HG03342 (cell line): Measurements from ENCODE around the gene PHETA1.

Experiments
- ATAC-seq: cut with Tn5 transposase; IDR thresholded peaks from one replicate; pipeline ENCODE4 v1.9.1; 2021; ENCODE audit warnings: mild to moderate bottlenecking, moderate library complexity; ENCODE audit not compliant: unreplicated experiment

PHETA1 gene

DNA sequence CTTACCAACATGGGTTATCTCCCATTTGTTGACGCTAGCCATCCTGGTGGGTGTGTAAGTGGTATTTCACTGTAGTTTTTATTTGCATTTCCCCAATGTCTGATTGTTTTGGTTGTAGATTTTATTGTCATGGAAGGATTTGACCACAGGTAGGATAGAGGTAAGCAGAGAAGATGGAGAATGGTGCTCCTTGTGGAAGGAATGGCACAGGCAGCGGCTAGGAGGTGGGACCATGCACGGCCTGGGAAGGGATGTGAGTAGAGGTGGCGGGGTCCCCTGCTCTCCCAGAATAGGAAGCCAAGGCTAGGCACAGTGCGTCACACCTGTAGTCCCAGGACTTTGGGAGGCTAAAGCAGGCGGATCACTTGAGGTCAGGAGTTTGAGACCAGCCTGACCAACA lies 41.4 kb downstream of the PHETA1 start:
- ATAC-seq = no peak

GRCh38 chr12:111322336-111323250 lies 46.3 kb downstream of the PHETA1 start:
- no peak for ATAC-seq

GRCh38 chr12:111321317-111321716 lies 47.6 kb downstream of the PHETA1 start:
- ATAC-seq = no peak

DNA sequence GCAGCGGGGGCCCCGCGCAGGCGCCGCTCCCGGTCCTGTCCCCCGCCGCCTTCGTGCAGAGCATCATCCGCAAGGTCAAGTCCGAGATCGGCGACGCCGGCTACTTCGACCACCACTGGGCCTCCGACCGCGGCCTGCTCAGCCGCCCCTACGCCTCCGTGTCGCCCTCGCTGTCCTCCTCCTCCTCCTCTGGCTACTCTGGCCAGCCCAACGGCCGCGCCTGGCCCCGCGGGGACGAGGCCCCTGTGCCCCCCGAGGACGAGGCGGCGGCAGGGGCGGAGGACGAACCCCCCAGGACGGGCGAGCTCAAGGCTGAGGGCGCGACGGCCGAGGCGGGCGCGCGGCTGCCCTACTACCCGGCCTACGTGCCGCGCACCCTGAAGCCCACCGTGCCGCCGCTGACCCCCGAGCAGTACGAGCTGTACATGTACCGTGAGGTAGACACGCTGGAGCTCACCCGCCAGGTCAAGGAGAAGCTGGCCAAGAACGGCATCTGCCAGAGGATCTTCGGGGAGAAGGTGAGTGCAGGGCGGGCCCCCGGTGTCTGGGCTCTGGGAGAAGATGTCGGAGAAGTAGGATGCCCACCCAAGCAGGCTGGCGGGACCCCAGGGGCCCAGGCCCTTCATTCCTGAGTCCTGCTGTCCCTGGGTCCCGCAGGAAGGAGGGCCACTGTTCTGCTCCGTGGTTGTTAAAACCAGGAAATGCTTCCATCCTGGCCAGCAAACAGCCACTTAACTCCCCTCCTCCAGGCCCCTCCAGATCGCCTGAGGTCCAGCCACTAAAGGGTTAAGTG lies 48.4 kb downstream of the PHETA1 start:
- ATAC-seq = no peak

DNA sequence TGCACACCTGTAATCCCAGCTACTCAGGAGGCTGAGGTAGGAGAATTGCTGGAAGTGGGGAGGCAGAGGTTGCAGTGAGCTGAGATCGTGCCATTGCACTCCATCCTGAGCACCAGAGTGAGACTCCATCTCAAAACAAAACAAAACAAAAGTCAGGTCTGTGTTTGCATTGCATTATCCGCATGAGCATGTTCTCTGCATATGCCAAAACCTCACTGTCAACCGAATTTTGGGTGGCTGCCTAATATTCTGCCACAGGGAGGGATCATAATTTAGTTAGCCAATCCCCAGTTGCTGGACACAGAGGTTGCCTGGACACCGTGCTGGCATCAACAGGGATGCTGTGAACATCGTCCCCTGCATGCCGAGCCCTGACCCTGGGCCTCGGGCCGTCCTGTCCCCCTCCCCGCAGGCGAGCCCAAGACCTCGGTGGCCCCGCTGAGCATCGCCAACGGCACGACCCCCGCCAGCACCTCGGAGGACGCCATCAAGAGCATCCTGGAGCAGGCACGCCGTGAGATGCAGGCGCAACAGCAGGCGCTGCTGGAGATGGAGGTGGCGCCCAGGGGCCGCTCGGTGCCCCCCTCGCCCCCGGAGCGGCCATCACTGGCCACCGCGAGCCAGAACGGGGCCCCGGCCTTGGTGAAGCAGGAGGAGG lies 49.2 kb downstream of the PHETA1 start:
- ATAC-seq = no peak

DNA sequence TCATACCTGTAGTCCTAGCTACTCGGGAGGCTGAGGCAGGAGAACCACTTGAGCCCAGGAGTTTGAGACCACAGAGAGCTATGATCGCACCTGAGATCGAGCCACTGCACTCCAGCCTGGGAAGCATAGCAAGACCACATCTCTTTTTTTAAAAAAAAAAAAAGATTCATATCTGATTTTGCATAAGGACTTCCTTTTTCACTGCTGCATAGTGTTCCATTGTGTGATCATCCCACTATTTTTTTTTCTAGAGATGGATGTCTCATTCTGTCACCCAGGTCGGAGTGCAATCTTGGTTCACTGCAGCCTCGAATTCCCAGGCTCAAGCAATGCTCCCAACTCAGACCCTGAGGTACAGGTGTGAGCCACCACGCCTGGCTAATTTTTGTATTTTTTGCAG lies 50.4 kb downstream of the PHETA1 start:
- ATAC-seq = no peak

DNA sequence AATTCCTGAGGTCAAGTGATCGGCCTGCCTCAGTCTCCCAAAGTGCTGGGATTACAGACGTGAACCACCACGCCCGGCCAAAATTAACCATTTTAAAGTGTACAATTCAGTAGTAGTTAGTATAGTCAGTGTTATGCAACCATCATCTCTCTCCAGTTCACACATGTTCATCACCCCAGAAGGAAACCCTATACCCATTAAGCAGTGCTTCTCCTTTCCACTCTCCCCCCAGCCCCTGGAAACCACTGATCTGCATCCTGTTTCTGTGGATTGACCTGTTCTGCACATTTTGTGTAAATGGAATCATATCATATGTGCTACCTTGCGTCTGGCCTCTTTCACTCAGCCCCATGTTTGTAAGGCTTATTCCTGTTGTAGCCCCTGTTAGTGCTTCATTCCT lies 52.2 kb downstream of the PHETA1 start:
- ATAC-seq = no peak

DNA sequence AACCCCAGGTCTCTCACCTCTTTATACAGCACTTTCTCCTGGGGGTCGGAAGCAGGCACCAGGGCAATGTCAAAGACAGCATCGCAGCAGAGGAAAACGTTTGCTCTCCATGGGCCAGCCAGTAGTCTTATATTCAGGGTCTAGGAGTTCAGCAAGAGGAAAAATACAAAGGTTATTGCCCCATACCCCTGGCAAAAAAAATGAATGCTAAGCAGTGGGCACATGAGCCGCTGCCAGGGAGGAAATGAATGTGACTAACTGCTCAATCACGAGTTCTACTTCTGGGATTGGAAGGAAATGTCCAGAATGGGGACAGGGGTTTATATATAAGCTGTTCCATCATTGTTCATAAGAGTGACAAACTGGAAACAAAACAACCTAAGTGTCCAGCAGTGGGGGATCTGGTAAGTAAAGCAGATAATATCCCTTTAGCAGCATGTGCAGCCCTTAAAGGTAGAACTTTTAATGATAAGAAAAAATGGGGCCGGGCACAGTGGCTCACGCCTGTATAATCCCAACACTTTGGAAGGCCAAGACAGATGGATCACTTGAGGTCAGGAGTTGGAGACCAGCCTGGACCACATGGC lies 53.8 kb downstream of the PHETA1 start:
- ATAC-seq = no peak

DNA sequence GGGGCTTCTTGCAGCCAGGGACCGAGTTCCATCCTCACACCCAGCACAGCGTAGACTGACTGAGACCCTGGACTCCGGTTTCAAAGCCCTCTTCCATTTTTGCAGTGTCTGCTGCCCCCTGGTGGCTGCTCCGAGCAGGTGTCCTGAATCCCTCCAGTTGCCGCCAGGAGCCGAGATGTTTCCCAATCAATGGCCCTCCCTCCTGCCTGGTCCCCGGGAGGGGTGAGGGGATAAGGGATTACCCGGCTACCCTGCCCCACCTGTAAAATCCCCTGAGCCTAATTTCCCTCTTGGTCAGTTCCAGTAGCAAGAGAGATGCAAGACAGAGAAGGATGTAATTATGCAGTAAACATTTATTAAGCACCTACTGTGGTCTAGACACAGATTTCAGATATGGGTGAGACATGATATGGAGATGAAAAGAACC lies 55.0 kb downstream of the PHETA1 start:
- ATAC-seq = no peak

GRCh38 chr12:111312708-111313107 lies 56.2 kb downstream of the PHETA1 start:
- ATAC-seq = no peak

DNA sequence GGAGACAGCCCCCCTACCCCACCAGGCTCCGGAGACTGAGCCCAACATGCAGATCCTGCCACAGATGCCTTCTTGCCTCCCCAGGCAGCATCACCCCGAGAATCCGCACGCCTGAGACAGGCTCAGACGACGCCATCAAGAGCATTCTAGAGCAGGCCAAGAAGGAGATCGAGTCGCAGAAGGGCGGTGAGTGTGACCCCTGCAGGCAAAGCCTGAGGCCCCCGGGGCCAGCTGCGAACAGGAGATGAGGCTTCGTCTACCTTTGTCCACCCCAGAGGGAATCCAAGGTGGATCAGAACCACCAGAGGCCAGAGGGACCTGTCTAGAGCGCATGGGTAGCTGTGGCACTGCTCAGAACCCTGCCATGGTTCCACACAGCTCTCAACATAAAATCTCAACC lies 56.9 kb downstream of the PHETA1 start:
- no peak for ATAC-seq

GRCh38 chr12:111311011-111311410 lies 57.9 kb downstream of the PHETA1 start:
- ATAC-seq = no peak
